ENCODE data around the gene FOXRED1. TPM values are rescaled to one million over a fixed set of nuclear protein-coding genes. Genes with fewer than 3 reads are reported as not detected.
A peak's percentile ranks its signal among the peaks of the same experiment; 100 is the strongest.
"Not testable (repeated sequence)": the region's sequence is repeated elsewhere in the genome, so short reads cannot be mapped to it uniquely, and the experiment has no call there.

FOXRED1 gene
- total and polyA plus RNA-seq, 2 of the 13 experiments (the other 11 are each of a cell fraction or from before 2014, with no cell fraction given), result 29.6 to 42.9 TPM

- H3K4me3 ChIP-seq (replicated peaks in 1 of 3; ENCODE audit: insufficient read depth in 1 of 3, low read depth in 2 of 3, low read length in 3 of 3); H3K27me3 ChIP-seq (ENCODE audit: control insufficient read depth in 1 of 2, insufficient read depth in 2 of 2, low read length in 2 of 2); H3K79me2 ChIP-seq (ENCODE audit: insufficient read depth, low read length); H3K4me1 ChIP-seq (ENCODE audit: insufficient read depth, low read length); H3K4me2 ChIP-seq (ENCODE audit: low read depth, low read length); ATAC-seq; intact Hi-C loops (cut with micrococcal nuclease; ENCODE audit: unreplicated experiment); DNase-seq (ENCODE audit: low spot score); H3K9me3 ChIP-seq (ENCODE audit: low read length); H4K20me1 ChIP-seq (ENCODE audit: insufficient read depth, low read length); CTCF ChIA-PET (ENCODE audit: low intra/inter-chr PET ratio, low total read pairs); FAIRE-seq; H2AFZ ChIP-seq (ENCODE audit: low read length); H3K27ac ChIP-seq (ENCODE audit: extremely low read length, insufficient read depth, low read length); H3K9ac ChIP-seq (ENCODE audit: insufficient read depth, low read depth, low read length); in situ Hi-C loops (cut with HindIII; ENCODE audit: extremely low pct_ligation_motif_present, low pct_unique_long_range_greater_than_20kb); BruUV-seq (replicated peaks); POLR2A ChIA-PET: not testable (repeated sequence)
- 97% methylated on average over 5 of the region's 5 CpGs for WGBS (ENCODE audit: low lambda C conversion rate)
- peaks cover 3 to 30% of the 10 kb centered on the region in 2 experiments; a peak in 4 of 5 replicates for H3K36me3 ChIP-seq (replicated peaks in 1 of 2; ENCODE audit: control insufficient read depth in 1 of 2, insufficient read depth in 2 of 2, low read length in 2 of 2)
Observed at GRCh38 chr11:126255507-126255906, 13.4 kb upstream of the FOXRED1 start.

- Histone ChIP-seq H4K20me1 (ENCODE audit: insufficient read depth, low read length) (no peaks in the 10 kb centered on the region), H3K36me3 (replicated peaks in 1 of 2; ENCODE audit: control insufficient read depth in 1 of 2, insufficient read depth in 2 of 2, low read length in 2 of 2) (peaks cover 3 to 34% of the 10 kb centered on the region in 2 experiments), H3K27me3 (ENCODE audit: control insufficient read depth in 1 of 2, insufficient read depth in 2 of 2, low read length in 2 of 2) (no peaks in the 10 kb centered on the region), H3K4me2 (ENCODE audit: low read depth, low read length) (no peak overlapping the region), H3K4me3 (replicated peaks in 1 of 3; ENCODE audit: insufficient read depth in 1 of 3, low read depth in 2 of 3, low read length in 3 of 3) (no peak overlapping the region), H3K79me2 (ENCODE audit: insufficient read depth, low read length) (no peaks in the 10 kb centered on the region), H3K27ac (ENCODE audit: extremely low read length, insufficient read depth, low read length) (no peak overlapping the region), H2AFZ (ENCODE audit: low read length) (no peak overlapping the region), H3K9ac (ENCODE audit: insufficient read depth, low read depth, low read length) (no peak overlapping the region), H3K4me1 (ENCODE audit: insufficient read depth, low read length) (no peaks in the 10 kb centered on the region), H3K9me3 (ENCODE audit: low read length) (no peaks in the 10 kb centered on the region)
- in situ Hi-C loops (cut with HindIII; ENCODE audit: extremely low pct_ligation_motif_present, low pct_unique_long_range_greater_than_20kb) (no loop called here), intact Hi-C loops (cut with micrococcal nuclease; ENCODE audit: unreplicated experiment) (no loop called here)
- ATAC-seq (no peak), DNase-seq (ENCODE audit: low spot score) (no peak), FAIRE-seq (no peak)
- ChIA-PET POLR2A (no interaction called here), CTCF (ENCODE audit: low intra/inter-chr PET ratio, low total read pairs) (no interaction called here)
- TF ChIP-seq ZNF703 (CRISPR knock-in tag; IDR thresholded peaks at IDR 0.05; ENCODE audit: borderline replicate concordance), result no peak
- BruUV-seq (replicated peaks), result no TSS peak
- WGBS (ENCODE audit: low lambda C conversion rate), result 96% methylated on average over 4 of the region's 4 CpGs
Observed at GRCh38 chr11:126256216-126256615, 12.7 kb upstream of the FOXRED1 start.

GRCh38 chr11:126257144-126257543 is 11.8 kb upstream of the FOXRED1 start:
- Histone ChIP-seq H3K4me2 (ENCODE audit: low read depth, low read length) (no peak overlapping the region), H3K79me2 (ENCODE audit: insufficient read depth, low read length) (no peaks in the 10 kb centered on the region), H3K4me3 (replicated peaks in 1 of 3; ENCODE audit: insufficient read depth in 1 of 3, low read depth in 2 of 3, low read length in 3 of 3) (no peak overlapping the region), H3K9ac (ENCODE audit: insufficient read depth, low read depth, low read length) (no peak overlapping the region), H4K20me1 (ENCODE audit: insufficient read depth, low read length) (no peaks in the 10 kb centered on the region), H3K27ac (ENCODE audit: extremely low read length, insufficient read depth, low read length) (no peak overlapping the region), H3K27me3 (ENCODE audit: control insufficient read depth in 1 of 2, insufficient read depth in 2 of 2, low read length in 2 of 2) (no peaks in the 10 kb centered on the region), H2AFZ (ENCODE audit: low read length) (no peak overlapping the region), H3K36me3 (replicated peaks in 1 of 2; ENCODE audit: control insufficient read depth in 1 of 2, insufficient read depth in 2 of 2, low read length in 2 of 2) (peaks cover 4 to 40% of the 10 kb centered on the region in 2 experiments), H3K4me1 (ENCODE audit: insufficient read depth, low read length) (no peaks in the 10 kb centered on the region), H3K9me3 (ENCODE audit: low read length) (no peaks in the 10 kb centered on the region)
- 96% methylated on average over 2 of the region's 2 CpGs for WGBS (ENCODE audit: low lambda C conversion rate)
- ChIA-PET CTCF (ENCODE audit: low intra/inter-chr PET ratio, low total read pairs) (no interaction called here), POLR2A (no interaction called here)
- DNase-seq (ENCODE audit: low spot score) (no peak), FAIRE-seq (no peak), ATAC-seq (no peak)
- in situ Hi-C loops (cut with HindIII; ENCODE audit: extremely low pct_ligation_motif_present, low pct_unique_long_range_greater_than_20kb) (no loop called here), intact Hi-C loops (cut with micrococcal nuclease; ENCODE audit: unreplicated experiment) (no loop called here)
- no TSS peak for BruUV-seq (replicated peaks)
- TF ChIP-seq RELA (CRISPR knock-in tag; IDR thresholded peaks at IDR 0.05) (no peak), CEBPB (IDR thresholded peaks at IDR 0.05; ENCODE audit: borderline replicate concordance, low read depth, low read length) (peak; percentile 74)

All from HepG2 (cell line).